Calu3 (cell line): ENCODE measurements around the gene POC1A. TPM values are rescaled to one million over a fixed set of nuclear protein-coding genes. Genes with fewer than 3 reads are reported as not detected.

Experiments
- BruUV-seq: library from RNA; stranded (reverse); fragments of 400-500 nt; replicated peaks from 2 replicates; lab custom pipeline; 2021; lab: Mats Ljungman, UMichigan
- CTCF ChIA-PET: fragments of 300-600 bp; sonication (Branson Sonifier 250); formaldehyde crosslinking; loops from one replicate; lab custom pipeline; 2022; ENCODE audit warnings: antibody characterized with exemption; lab: Charles Lee
- DNase-seq: peaks from one replicate; pipeline ENCODE4 v3.0.0; 2022
- H3K27ac Mint-ChIP-seq: one replicate; pipeline ENCODE4 v1.8.0; 2022; ENCODE audit warnings: mixed read lengths; ENCODE audit not compliant: unreplicated experiment
- H3K27me3 Mint-ChIP-seq: one replicate; pipeline ENCODE4 v1.8.0; 2022; ENCODE audit warnings: mixed read lengths; ENCODE audit not compliant: unreplicated experiment
- H3K36me3 Mint-ChIP-seq: one replicate; pipeline ENCODE4 v1.8.0; 2022; ENCODE audit warnings: mild to moderate bottlenecking, moderate library complexity, mixed read lengths; ENCODE audit not compliant: insufficient read depth, unreplicated experiment
- H3K4me1 Mint-ChIP-seq: one replicate; pipeline ENCODE4 v1.8.0; 2022; ENCODE audit warnings: mild to moderate bottlenecking, low read depth, mixed read lengths; ENCODE audit not compliant: unreplicated experiment
- H3K4me3 Mint-ChIP-seq: one replicate; pipeline ENCODE4 v1.8.0; 2022; ENCODE audit warnings: mild to moderate bottlenecking, low read depth, moderate library complexity, mixed read lengths; ENCODE audit not compliant: unreplicated experiment
- H3K9me3 Mint-ChIP-seq: one replicate; pipeline ENCODE4 v1.8.0; 2022; ENCODE audit warnings: low read depth, mixed read lengths; ENCODE audit not compliant: unreplicated experiment
- CTCF ChIP-seq: fragments of 200-600 bp; IDR thresholded peaks from one replicate; pipeline ENCODE4 v1.8.0; 2022; ENCODE audit warnings: antibody characterized with exemption; ENCODE audit not compliant: unreplicated experiment
- intact Hi-C: fragments of 100-400 bp; cut with micrococcal nuclease; formaldehyde crosslinking; loops from one replicate; pipeline ENCODE4 v1.10.0; 2022; ENCODE audit not compliant: unreplicated experiment
- total RNA-seq: library from RNA; stranded (reverse); gene quantifications from 2 replicates; pipeline ENCODE4 v1.2.3, GENCODE V29; 2022

POC1A gene
- total RNA-seq, 1 experiment from 2014 or later: 26.9 TPM

GRCh38 chr3:52076896-52077780 is 77.1 kb downstream of the POC1A start:
- CTCF ChIA-PET: interaction anchor here (0.7 kb wide), 1 partner anchor 87 kb away, joined by 4 read pairs; no protein-coding TSS in a partner anchor
- no peaks in the 10 kb centered on the region for H3K9me3 Mint-ChIP-seq
- no peak overlapping the region for H3K4me3 Mint-ChIP-seq
- BruUV-seq: no TSS peak
- no peak for TF ChIP-seq CTCF
- no peak overlapping the region for H3K27ac Mint-ChIP-seq
- no peaks in the 10 kb centered on the region for H3K27me3 Mint-ChIP-seq
- H3K4me1 Mint-ChIP-seq: no peaks in the 10 kb centered on the region
- intact Hi-C loops: no loop called here
- H3K36me3 Mint-ChIP-seq: peaks cover 9% of the 10 kb centered on the region
- no peak for DNase-seq

- no peak for DNase-seq
- CTCF ChIA-PET: no interaction called here
- no peak for TF ChIP-seq CTCF
- peaks cover 4% of the 10 kb centered on the region for H3K36me3 Mint-ChIP-seq
- H3K27me3 Mint-ChIP-seq: no peaks in the 10 kb centered on the region
- no peak overlapping the region for H3K4me3 Mint-ChIP-seq
- no peaks in the 10 kb centered on the region for H3K4me1 Mint-ChIP-seq
- no peaks in the 10 kb centered on the region for H3K9me3 Mint-ChIP-seq
- no TSS peak for BruUV-seq
- intact Hi-C loops: no loop called here
- no peak overlapping the region for H3K27ac Mint-ChIP-seq
Observed at GRCh38 chr3:52073490-52073889, 80.7 kb downstream of the POC1A start.

- Mint-ChIP-seq H3K4me1 (no peaks in the 10 kb centered on the region), H3K27me3 (no peaks in the 10 kb centered on the region), H3K9me3 (no peaks in the 10 kb centered on the region), H3K4me3 (no peak overlapping the region), H3K27ac (no peak overlapping the region), H3K36me3 (peaks cover 4% of the 10 kb centered on the region)
- DNase-seq: no peak
- TF ChIP-seq CTCF: no peak
- intact Hi-C loops: no loop called here
- CTCF ChIA-PET: no interaction called here
- BruUV-seq: no TSS peak
Observed at GRCh38 chr3:52072471-52072870, 81.8 kb downstream of the POC1A start.

- H3K36me3 Mint-ChIP-seq: peaks cover 8% of the 10 kb centered on the region
- CTCF ChIA-PET: no interaction called here
- BruUV-seq: no TSS peak
- TF ChIP-seq CTCF: no peak
- no peak for DNase-seq
- H3K27me3 Mint-ChIP-seq: no peaks in the 10 kb centered on the region
- no peak overlapping the region for H3K4me3 Mint-ChIP-seq
- intact Hi-C loops: no loop called here
- H3K9me3 Mint-ChIP-seq: no peaks in the 10 kb centered on the region
- H3K4me1 Mint-ChIP-seq: no peaks in the 10 kb centered on the region
- no peak overlapping the region for H3K27ac Mint-ChIP-seq
Observed at GRCh38 chr3:52072020-52072419, 82.2 kb downstream of the POC1A start.
